GM12878 (cell line): ENCODE data around the gene ZNF48. TPM values are rescaled to one million over a fixed set of nuclear protein-coding genes. Genes with fewer than 3 reads are reported as not detected.

ENCODE experiments used
- ESRRA ChIP-seq: IDR thresholded peaks from 2 replicates; pipeline ENCODE4 v1.6.1; 2012; ENCODE audit warnings: mild to moderate bottlenecking, low read length, improper control_type of control experiment
- GATAD2B ChIP-seq: fragments of 450-650 bp; conservative IDR thresholded peaks from 2 replicates; pipeline ENCODE4 v1.6.1; 2017; ENCODE audit warnings: low read depth, mild to moderate bottlenecking, moderate library complexity
- NR2C1 ChIP-seq: fragments of 450-650 bp; IDR thresholded peaks from 2 replicates; pipeline ENCODE4 v1.6.1; 2017; ENCODE audit warnings: antibody characterized with exemption, mild to moderate bottlenecking, moderate library complexity
- PAX5 ChIP-seq: IDR thresholded peaks from 2 replicates; pipeline ENCODE4 v1.6.1; 2011; ENCODE audit warnings: low read depth, low read length, borderline replicate concordance
- RFX5 ChIP-seq: IDR thresholded peaks from 2 replicates; pipeline ENCODE4 v1.6.1; 2011; ENCODE audit warnings: low read depth, low read length, improper control_type of control experiment
- TCF3 ChIP-seq: IDR thresholded peaks from 2 replicates; pipeline ENCODE4 v1.6.1; 2012; ENCODE audit warnings: low read depth, mild to moderate bottlenecking, low read length, borderline replicate concordance; ENCODE audit not compliant: insufficient read depth
- polyA plus RNA-seq, 11 experiments: library from polyadenylated mRNA; depleted of rRNA in 4 of 11; unstranded in 6 of 11; stranded (reverse) in 5 of 11; fragments of >200 nt; fragmentation: Nextera tagmentation in 4 of 11; fragmentation: Illumina TruSeq in 1 of 11; extraction: Ambion mirVana in 4 of 11; extraction: Trizol in 1 of 11; gene quantifications; 1 replicate in 1 of 11; 2 replicates in 10 of 11; pipeline versions ENCODE4 v1.2.1 to v1.2.3, GENCODE V29; 2011 to 2016; ENCODE audit warnings: inconsistent platforms in 2 of 11, missing spikeins in 2 of 11, low read depth in 1 of 11
- total RNA-seq, 4 experiments: library from RNA; depleted of rRNA in 3 of 4; stranded (reverse); fragments of >200 nt in 3 of 4; fragmentation: Illumina TruSeq in 1 of 4; extraction: Trizol in 1 of 4; gene quantifications; 2 replicates each; pipeline versions ENCODE4 v1.2.1 to v1.2.3, GENCODE V29; 2013 to 2021
- TF ChIP-seq, protein P1 (sequence below): fragments of 450-650 bp; IDR thresholded peaks from 2 replicates; pipeline ENCODE4 v1.6.1; 2017; ENCODE audit warnings: mild to moderate bottlenecking, moderate library complexity

ZNF48 gene
- total and polyA plus RNA-seq, 10 of the 15 experiments (the other 5 are each of a cell fraction or from before 2014, with no cell fraction given), result 0.14 to 12.0 (median 4.2) TPM

- TF ChIP-seq, protein P1, sequence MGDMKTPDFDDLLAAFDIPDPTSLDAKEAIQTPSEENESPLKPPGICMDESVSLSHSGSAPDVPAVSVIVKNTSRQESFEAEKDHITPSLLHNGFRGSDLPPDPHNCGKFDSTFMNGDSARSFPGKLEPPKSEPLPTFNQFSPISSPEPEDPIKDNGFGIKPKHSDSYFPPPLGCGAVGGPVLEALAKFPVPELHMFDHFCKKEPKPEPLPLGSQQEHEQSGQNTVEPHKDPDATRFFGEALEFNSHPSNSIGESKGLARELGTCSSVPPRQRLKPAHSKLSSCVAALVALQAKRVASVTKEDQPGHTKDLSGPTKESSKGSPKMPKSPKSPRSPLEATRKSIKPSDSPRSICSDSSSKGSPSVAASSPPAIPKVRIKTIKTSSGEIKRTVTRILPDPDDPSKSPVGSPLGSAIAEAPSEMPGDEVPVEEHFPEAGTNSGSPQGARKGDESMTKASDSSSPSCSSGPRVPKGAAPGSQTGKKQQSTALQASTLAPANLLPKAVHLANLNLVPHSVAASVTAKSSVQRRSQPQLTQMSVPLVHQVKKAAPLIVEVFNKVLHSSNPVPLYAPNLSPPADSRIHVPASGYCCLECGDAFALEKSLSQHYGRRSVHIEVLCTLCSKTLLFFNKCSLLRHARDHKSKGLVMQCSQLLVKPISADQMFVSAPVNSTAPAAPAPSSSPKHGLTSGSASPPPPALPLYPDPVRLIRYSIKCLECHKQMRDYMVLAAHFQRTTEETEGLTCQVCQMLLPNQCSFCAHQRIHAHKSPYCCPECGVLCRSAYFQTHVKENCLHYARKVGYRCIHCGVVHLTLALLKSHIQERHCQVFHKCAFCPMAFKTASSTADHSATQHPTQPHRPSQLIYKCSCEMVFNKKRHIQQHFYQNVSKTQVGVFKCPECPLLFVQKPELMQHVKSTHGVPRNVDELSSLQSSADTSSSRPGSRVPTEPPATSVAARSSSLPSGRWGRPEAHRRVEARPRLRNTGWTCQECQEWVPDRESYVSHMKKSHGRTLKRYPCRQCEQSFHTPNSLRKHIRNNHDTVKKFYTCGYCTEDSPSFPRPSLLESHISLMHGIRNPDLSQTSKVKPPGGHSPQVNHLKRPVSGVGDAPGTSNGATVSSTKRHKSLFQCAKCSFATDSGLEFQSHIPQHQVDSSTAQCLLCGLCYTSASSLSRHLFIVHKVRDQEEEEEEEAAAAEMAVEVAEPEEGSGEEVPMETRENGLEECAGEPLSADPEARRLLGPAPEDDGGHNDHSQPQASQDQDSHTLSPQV, result no peak
- no peak for TF ChIP-seq ESRRA
- no peak for TF ChIP-seq GATAD2B
- no peak for TF ChIP-seq PAX5
- no peak for TF ChIP-seq TCF3
- TF ChIP-seq RFX5, result no peak
- no peak for TF ChIP-seq NR2C1
Observed at GRCh38 chr16:30444231-30445148, 49.3 kb downstream of the ZNF48 start (continued).
